ENCODE data around the gene HDAC3. TPM values are rescaled to one million over a fixed set of nuclear protein-coding genes. Genes with fewer than 3 reads are reported as not detected.
A peak's percentile ranks its signal among the peaks of the same experiment; 100 is the strongest.

HDAC3 gene
- 10 to 100 TPM; 35.4 to 77.8 (median 37.7) TPM for total RNA-seq

GRCh38 chr5:141636413-141637122, at the start of gene HDAC3, which contains the start of gene RELL2:
TSS of gene HDAC3 (minus strand) at chr5:141636849. CDS start at chr5:141636790, 59 bp downstream.
TSS of gene RELL2 (plus strand) at chr5:141636997. CDS start at chr5:141638226, 1,229 bp downstream.
- Histone ChIP-seq H3K4me1 (peaks cover 0 to 48% (median 24%) of the 10 kb centered on the region in 3 donors), H3K9me3 (no peaks in the 10 kb centered on the region), H3K27me3 (peaks cover 11% of the 10 kb centered on the region), H3K36me3 (peaks cover 0 to 30% of the 10 kb centered on the region in 2 donors), H3K4me3 (peak within 1 kb of the TSS; percentile 68 to 81), H3K27ac (peak within 1 kb of the TSS; percentile 25 to 81 (median 81))
- TF ChIP-seq EP300 (IDR thresholded peaks at IDR 0.05) (no peak), POLR2A (IDR thresholded peaks at IDR 0.05) (peak; percentile 93 to 95), POLR2AphosphoS5 (IDR thresholded peaks at IDR 0.05) (peak; percentile 77), CTCF (IDR thresholded peaks at IDR 0.05) (peak in 1 of 4 experiments; percentile 5)
- 0% methylated on average over 21 of the region's 55 CpGs; no CpG with 5 or more reads in 1 of the 2 donors for WGBS, 2 donors (ENCODE audit: low coverage in 1 of 2)
- ATAC-seq: peak; percentile 96

GRCh38 chr5:141685591-141685990, 48.9 kb upstream of the HDAC3 start:
- Histone ChIP-seq H3K4me1 (peaks cover 0 to 22% (median 6%) of the 10 kb centered on the region in 3 donors), H3K27ac (no peak overlapping the region), H3K4me3 (no peak overlapping the region), H3K36me3 (no peaks in the 10 kb centered on the region), H3K9me3 (no peaks in the 10 kb centered on the region), H3K27me3 (peaks cover 19% of the 10 kb centered on the region)
- TF ChIP-seq POLR2A (IDR thresholded peaks at IDR 0.05) (no peak), CTCF (IDR thresholded peaks at IDR 0.05) (no peak), EP300 (IDR thresholded peaks at IDR 0.05) (no peak), POLR2AphosphoS5 (IDR thresholded peaks at IDR 0.05) (no peak)
- no peak for ATAC-seq
- WGBS, 2 donors (ENCODE audit: low coverage in 1 of 2): 83 to 100% methylated on average over 1 of the region's 1 CpG

GRCh38 chr5:141683596-141684141, 47.0 kb upstream of the HDAC3 start:
- Histone ChIP-seq H3K4me3 (no peak overlapping the region), H3K4me1 (peaks cover 0 to 28% (median 6%) of the 10 kb centered on the region in 3 donors), H3K27ac (no peak overlapping the region), H3K36me3 (no peaks in the 10 kb centered on the region), H3K27me3 (no peaks in the 10 kb centered on the region), H3K9me3 (no peaks in the 10 kb centered on the region)
- no peak for TF ChIP-seq CTCF (IDR thresholded peaks at IDR 0.05)
- TF ChIP-seq EP300 (IDR thresholded peaks at IDR 0.05): no peak
- no peak for TF ChIP-seq POLR2A (IDR thresholded peaks at IDR 0.05)
- TF ChIP-seq POLR2AphosphoS5 (IDR thresholded peaks at IDR 0.05): no peak
- no peak for ATAC-seq

- peak; percentile 91 for ATAC-seq
- H3K27ac ChIP-seq: peak within 1 kb of the TSS in 3 of 4 donors; percentile 76 to 80 (median 77)
- H3K9me3 ChIP-seq: no peaks in the 10 kb centered on the region
- no peak for TF ChIP-seq CTCF (IDR thresholded peaks at IDR 0.05)
- no peak for TF ChIP-seq POLR2A (IDR thresholded peaks at IDR 0.05)
- TF ChIP-seq POLR2AphosphoS5 (IDR thresholded peaks at IDR 0.05): peak; percentile 29
- no peak for TF ChIP-seq EP300 (IDR thresholded peaks at IDR 0.05)
- H3K27me3 ChIP-seq: no peaks in the 10 kb centered on the region
- no peaks in the 10 kb centered on the region for H3K36me3 ChIP-seq
- H3K4me1 ChIP-seq: peaks cover 0 to 28% (median 6%) of the 10 kb centered on the region in 3 donors
- WGBS, 2 donors (ENCODE audit: low coverage in 1 of 2): 11% methylated on average over 3 of the region's 77 CpGs; no CpG with 5 or more reads in 1 of the 2 donors
- H3K4me3 ChIP-seq: peak within 1 kb of the TSS; percentile 37 to 64
Measured at GRCh38 chr5:141681695-141682641, 45.3 kb upstream of the HDAC3 start, which contains the start of gene ARAP3. TSS of gene ARAP3 (minus strand) at chr5:141682230. CDS start at chr5:141680486, 1,744 bp downstream.

Measured in gastroesophageal sphincter (tissue), 4 donors.